GM23338 (cell line): Measurements from ENCODE around the gene RNF213. TPM values are rescaled to one million over a fixed set of nuclear protein-coding genes. Genes with fewer than 3 reads are reported as not detected.

ENCODE experiments used
- ATAC-seq: fragments of 200-7000 bp; cut with Tn5 transposase; 3 replicates; pipeline ENCODE4 v1.9.1; 2020
- DNase-seq: peaks from one replicate; pipeline ENCODE4 v3.0.0-alpha.2; 2015; ENCODE audit warnings: low spot score
- H2AFZ ChIP-seq: fragments of 200-600 bp; sonication (generic); 2 replicates; pipeline ENCODE4 v1.8.0; 2016; ENCODE audit warnings: antibody characterized with exemption, mild to moderate bottlenecking, moderate library complexity
- H3F3A ChIP-seq: fragments of 200-600 bp; sonication (generic); replicated peaks from 2 replicates; pipeline ENCODE4 v1.8.0; 2017; ENCODE audit warnings: antibody characterized with exemption, mixed run types, low read depth
- H3K27ac ChIP-seq: fragments of 200-600 bp; sonication (generic); 2 replicates; pipeline ENCODE4 v1.6.1; 2016; ENCODE audit warnings: low read depth
- H3K27me3 ChIP-seq: fragments of 200-600 bp; sonication (generic); 2 replicates; pipeline ENCODE4 v1.8.0; 2016; ENCODE audit warnings: mild to moderate bottlenecking, mixed run types, moderate library complexity; ENCODE audit not compliant: insufficient read depth
- H3K36me3 ChIP-seq: fragments of 200-600 bp; sonication (generic); 2 replicates; pipeline ENCODE4 v1.8.0; 2016; ENCODE audit warnings: mild to moderate bottlenecking; ENCODE audit not compliant: insufficient read depth
- H3K4me1 ChIP-seq: fragments of 200-600 bp; sonication (generic); 2 replicates; pipeline ENCODE4 v1.8.0; 2016; ENCODE audit warnings: mild to moderate bottlenecking, moderate library complexity; ENCODE audit not compliant: insufficient read depth
- H3K4me2 ChIP-seq: fragments of 200-600 bp; sonication (generic); 2 replicates; pipeline ENCODE4 v1.7.1; 2017; ENCODE audit warnings: mixed run types
- H3K4me3 ChIP-seq: fragments of 200-600 bp; sonication (generic); 2 replicates; pipeline ENCODE4 v1.6.1; 2016; ENCODE audit warnings: mixed run types
- H3K79me2 ChIP-seq: fragments of 200-600 bp; sonication (generic); replicated peaks from 2 replicates; pipeline ENCODE4 v1.8.0; 2017; ENCODE audit warnings: mild to moderate bottlenecking; ENCODE audit not compliant: insufficient read depth
- H3K9me2 ChIP-seq: fragments of 200-600 bp; sonication (generic); 2 replicates; pipeline ENCODE4 v1.8.0; 2017; ENCODE audit not compliant: insufficient read depth
- H4K20me1 ChIP-seq: fragments of 200-600 bp; sonication (generic); replicated peaks from 2 replicates; pipeline ENCODE4 v1.8.0; 2017; ENCODE audit warnings: mild to moderate bottlenecking; ENCODE audit not compliant: insufficient read depth
- H3K27ac Mint-ChIP-seq: 2 replicates; pipeline ENCODE4 v1.8.0; 2020; ENCODE audit warnings: inconsistent platforms, mild to moderate bottlenecking, moderate library complexity, mixed read lengths
- H3K27me3 Mint-ChIP-seq: 3 replicates; pipeline ENCODE4 v1.8.0; 2022; ENCODE audit warnings: low read depth, mild to moderate bottlenecking, moderate library complexity, mixed read lengths, inconsistent platforms; ENCODE audit not compliant: insufficient read depth, poor library complexity
- H3K36me3 Mint-ChIP-seq: 3 replicates; pipeline ENCODE4 v1.8.0; 2021; ENCODE audit warnings: low read depth, mild to moderate bottlenecking, inconsistent platforms, moderate library complexity, mixed read lengths
- H3K4me1 Mint-ChIP-seq: 3 replicates; pipeline ENCODE4 v1.8.0; 2020; ENCODE audit warnings: mild to moderate bottlenecking, inconsistent platforms, mixed read lengths
- H3K4me3 Mint-ChIP-seq: 3 replicates; pipeline ENCODE4 v1.8.0; 2021; ENCODE audit warnings: moderate library complexity, mild to moderate bottlenecking, inconsistent platforms, mixed read lengths
- H3K9me3 Mint-ChIP-seq: 3 replicates; pipeline ENCODE4 v1.8.0; 2020; ENCODE audit warnings: moderate library complexity, mild to moderate bottlenecking, inconsistent platforms, mixed read lengths
- ETS1 ChIP-seq: IDR thresholded peaks from 2 replicates; pipeline ENCODE4 v1.6.1; 2016; ENCODE audit warnings: antibody characterized with exemption
- EZH2 ChIP-seq: fragments of 200-600 bp; sonication (generic); IDR thresholded peaks from one replicate; pipeline ENCODE4 v1.8.0; 2017; ENCODE audit warnings: antibody characterized with exemption, mild to moderate bottlenecking, low read depth; ENCODE audit not compliant: unreplicated experiment
- polyA plus RNA-seq: library from polyadenylated mRNA; unstranded; fragments of >200 nt; fragmentation: Nextera tagmentation; extraction: Ambion mirVana; gene quantifications from 2 replicates; pipeline ENCODE4 v1.2.1, GENCODE V29; 2016
- total RNA-seq: library from RNA; depleted of rRNA; stranded (reverse); fragments of >200 nt; shearing (Covaris generic); gene quantifications from 2 replicates; pipeline ENCODE4 v1.2.3, GENCODE V29; 2014
- TF ChIP-seq, protein P1 (sequence below), 2 experiments: fragments of 200-600 bp in 1 of 2; sonication (generic) in 1 of 2; conservative IDR thresholded peaks; 2 replicates each; pipeline versions ENCODE4 v1.5.1 to v1.6.1; 2016 to 2017; ENCODE audit warnings: antibody characterized with exemption in 2 of 2, low read depth in 2 of 2, mild to moderate bottlenecking in 2 of 2, moderate library complexity in 1 of 2
- TF ChIP-seq, protein P2 (sequence below): fragments of 250-450 bp; sonication (Bioruptor Pico); IDR thresholded peaks from 2 replicates; pipeline ENCODE4 v1.5.0; 2020; ENCODE audit warnings: mild to moderate bottlenecking, moderate library complexity

Gene RNF213
- total and polyA plus RNA-seq, 2 experiments from 2014 or later: 21.2 to 67.2 TPM

GRCh38 chr17:80322864-80323263, 62.2 kb downstream of the RNF213 start (continued):
- TF ChIP-seq ETS1: no peak
- no peak for TF ChIP-seq EZH2

GRCh38 chr17:80323982-80324381, 63.3 kb downstream of the RNF213 start:
- Histone ChIP-seq H3K27me3 (no peaks in the 10 kb centered on the region), H2AFZ (no peak overlapping the region), H3K9me2 (no peaks in the 10 kb centered on the region), H3F3A (no peaks in the 10 kb centered on the region), H3K4me1 (no peaks in the 10 kb centered on the region), H3K79me2 (no peaks in the 10 kb centered on the region), H3K4me2 (no peak overlapping the region), H3K27ac (no peak overlapping the region), H3K4me3 (no peak overlapping the region), H4K20me1 (0 out of 2 replicates have a peak, but pooled peaks cover 3% of the 10 kb centered on the region), H3K36me3 (peaks cover 18% of the 10 kb centered on the region; the same call in 1 of the 2 replicates)
- H3K27me3 Mint-ChIP-seq: no peaks in the 10 kb centered on the region
- H3K9me3 Mint-ChIP-seq: peaks cover 7% of the 10 kb centered on the region; the same call in 2 of the 3 replicates
- no peak overlapping the region for H3K4me3 Mint-ChIP-seq
- 0 out of 2 replicates have a peak overlapping the region, but pooled peaks have one; percentile 45 for H3K27ac Mint-ChIP-seq
- no peaks in the 10 kb centered on the region for H3K4me1 Mint-ChIP-seq
- TF ChIP-seq, protein P1, sequence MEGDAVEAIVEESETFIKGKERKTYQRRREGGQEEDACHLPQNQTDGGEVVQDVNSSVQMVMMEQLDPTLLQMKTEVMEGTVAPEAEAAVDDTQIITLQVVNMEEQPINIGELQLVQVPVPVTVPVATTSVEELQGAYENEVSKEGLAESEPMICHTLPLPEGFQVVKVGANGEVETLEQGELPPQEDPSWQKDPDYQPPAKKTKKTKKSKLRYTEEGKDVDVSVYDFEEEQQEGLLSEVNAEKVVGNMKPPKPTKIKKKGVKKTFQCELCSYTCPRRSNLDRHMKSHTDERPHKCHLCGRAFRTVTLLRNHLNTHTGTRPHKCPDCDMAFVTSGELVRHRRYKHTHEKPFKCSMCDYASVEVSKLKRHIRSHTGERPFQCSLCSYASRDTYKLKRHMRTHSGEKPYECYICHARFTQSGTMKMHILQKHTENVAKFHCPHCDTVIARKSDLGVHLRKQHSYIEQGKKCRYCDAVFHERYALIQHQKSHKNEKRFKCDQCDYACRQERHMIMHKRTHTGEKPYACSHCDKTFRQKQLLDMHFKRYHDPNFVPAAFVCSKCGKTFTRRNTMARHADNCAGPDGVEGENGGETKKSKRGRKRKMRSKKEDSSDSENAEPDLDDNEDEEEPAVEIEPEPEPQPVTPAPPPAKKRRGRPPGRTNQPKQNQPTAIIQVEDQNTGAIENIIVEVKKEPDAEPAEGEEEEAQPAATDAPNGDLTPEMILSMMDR (conservative IDR thresholded peaks at IDR 0.05; ENCODE audit: low read depth in 2 of 2): no peak
- TF ChIP-seq, protein P2, sequence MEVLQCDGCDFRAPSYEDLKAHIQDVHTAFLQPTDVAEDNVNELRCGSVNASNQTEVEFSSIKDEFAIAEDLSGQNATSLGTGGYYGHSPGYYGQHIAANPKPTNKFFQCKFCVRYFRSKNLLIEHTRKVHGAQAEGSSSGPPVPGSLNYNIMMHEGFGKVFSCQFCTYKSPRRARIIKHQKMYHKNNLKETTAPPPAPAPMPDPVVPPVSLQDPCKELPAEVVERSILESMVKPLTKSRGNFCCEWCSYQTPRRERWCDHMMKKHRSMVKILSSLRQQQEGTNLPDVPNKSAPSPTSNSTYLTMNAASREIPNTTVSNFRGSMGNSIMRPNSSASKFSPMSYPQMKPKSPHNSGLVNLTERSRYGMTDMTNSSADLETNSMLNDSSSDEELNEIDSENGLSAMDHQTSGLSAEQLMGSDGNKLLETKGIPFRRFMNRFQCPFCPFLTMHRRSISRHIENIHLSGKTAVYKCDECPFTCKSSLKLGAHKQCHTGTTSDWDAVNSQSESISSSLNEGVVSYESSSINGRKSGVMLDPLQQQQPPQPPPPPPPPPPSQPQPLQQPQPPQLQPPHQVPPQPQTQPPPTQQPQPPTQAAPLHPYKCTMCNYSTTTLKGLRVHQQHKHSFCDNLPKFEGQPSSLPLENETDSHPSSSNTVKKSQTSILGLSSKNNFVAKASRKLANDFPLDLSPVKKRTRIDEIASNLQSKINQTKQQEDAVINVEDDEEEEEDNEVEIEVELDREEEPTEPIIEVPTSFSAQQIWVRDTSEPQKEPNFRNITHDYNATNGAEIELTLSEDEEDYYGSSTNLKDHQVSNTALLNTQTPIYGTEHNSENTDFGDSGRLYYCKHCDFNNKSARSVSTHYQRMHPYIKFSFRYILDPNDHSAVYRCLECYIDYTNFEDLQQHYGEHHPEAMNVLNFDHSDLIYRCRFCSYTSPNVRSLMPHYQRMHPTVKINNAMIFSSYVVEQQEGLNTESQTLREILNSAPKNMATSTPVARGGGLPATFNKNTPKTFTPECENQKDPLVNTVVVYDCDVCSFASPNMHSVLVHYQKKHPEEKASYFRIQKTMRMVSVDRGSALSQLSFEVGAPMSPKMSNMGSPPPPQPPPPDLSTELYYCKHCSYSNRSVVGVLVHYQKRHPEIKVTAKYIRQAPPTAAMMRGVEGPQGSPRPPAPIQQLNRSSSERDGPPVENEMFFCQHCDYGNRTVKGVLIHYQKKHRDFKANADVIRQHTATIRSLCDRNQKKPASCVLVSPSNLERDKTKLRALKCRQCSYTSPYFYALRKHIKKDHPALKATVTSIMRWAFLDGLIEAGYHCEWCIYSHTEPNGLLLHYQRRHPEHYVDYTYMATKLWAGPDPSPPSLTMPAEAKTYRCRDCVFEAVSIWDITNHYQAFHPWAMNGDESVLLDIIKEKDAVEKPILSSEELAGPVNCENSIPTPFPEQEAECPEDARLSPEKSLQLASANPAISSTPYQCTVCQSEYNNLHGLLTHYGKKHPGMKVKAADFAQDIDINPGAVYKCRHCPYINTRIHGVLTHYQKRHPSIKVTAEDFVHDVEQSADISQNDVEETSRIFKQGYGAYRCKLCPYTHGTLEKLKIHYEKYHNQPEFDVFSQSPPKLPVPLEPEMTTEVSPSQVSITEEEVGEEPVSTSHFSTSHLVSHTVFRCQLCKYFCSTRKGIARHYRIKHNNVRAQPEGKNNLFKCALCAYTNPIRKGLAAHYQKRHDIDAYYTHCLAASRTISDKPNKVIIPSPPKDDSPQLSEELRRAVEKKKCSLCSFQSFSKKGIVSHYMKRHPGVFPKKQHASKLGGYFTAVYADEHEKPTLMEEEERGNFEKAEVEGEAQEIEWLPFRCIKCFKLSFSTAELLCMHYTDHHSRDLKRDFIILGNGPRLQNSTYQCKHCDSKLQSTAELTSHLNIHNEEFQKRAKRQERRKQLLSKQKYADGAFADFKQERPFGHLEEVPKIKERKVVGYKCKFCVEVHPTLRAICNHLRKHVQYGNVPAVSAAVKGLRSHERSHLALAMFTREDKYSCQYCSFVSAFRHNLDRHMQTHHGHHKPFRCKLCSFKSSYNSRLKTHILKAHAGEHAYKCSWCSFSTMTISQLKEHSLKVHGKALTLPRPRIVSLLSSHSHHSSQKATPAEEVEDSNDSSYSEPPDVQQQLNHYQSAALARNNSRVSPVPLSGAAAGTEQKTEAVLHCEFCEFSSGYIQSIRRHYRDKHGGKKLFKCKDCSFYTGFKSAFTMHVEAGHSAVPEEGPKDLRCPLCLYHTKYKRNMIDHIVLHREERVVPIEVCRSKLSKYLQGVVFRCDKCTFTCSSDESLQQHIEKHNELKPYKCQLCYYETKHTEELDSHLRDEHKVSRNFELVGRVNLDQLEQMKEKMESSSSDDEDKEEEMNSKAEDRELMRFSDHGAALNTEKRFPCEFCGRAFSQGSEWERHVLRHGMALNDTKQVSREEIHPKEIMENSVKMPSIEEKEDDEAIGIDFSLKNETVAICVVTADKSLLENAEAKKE (CRISPR knock-in tag): no peak
- ATAC-seq (no peak), DNase-seq (no peak)
- H3K36me3 Mint-ChIP-seq: peaks cover 70% of the 10 kb centered on the region
